Rectal smooth muscle tissue (tissue), 1 donor: ENCODE measurements around the gene SFMBT2.

Experiments
- H3K27ac ChIP-seq: one replicate; pipeline ENCODE4 v1.7.0; 2013; ENCODE audit warnings: low read depth, low read length, inconsistent platforms
- H3K27me3 ChIP-seq: one replicate; pipeline ENCODE4 v1.7.0; 2013; ENCODE audit warnings: low read length; ENCODE audit not compliant: control insufficient read depth, insufficient read depth
- H3K36me3 ChIP-seq: one replicate; pipeline ENCODE4 v1.7.0; 2013; ENCODE audit warnings: low read length; ENCODE audit not compliant: control insufficient read depth, insufficient read depth
- H3K4me1 ChIP-seq: one replicate; pipeline ENCODE4 v1.7.0; 2013; ENCODE audit warnings: low read length; ENCODE audit not compliant: control insufficient read depth, insufficient read depth
- H3K4me3 ChIP-seq: one replicate; pipeline ENCODE4 v1.7.0; 2013; ENCODE audit warnings: low read length
- H3K9ac ChIP-seq: one replicate; pipeline ENCODE4 v1.7.0; 2013; ENCODE audit warnings: low read length

Gene SFMBT2

GRCh38 chr10:7293378-7293920, 117.4 kb downstream of the SFMBT2 start:
- H3K4me1 ChIP-seq = no peaks in the 10 kb centered on the region
- H3K9ac ChIP-seq = no peak overlapping the region
- no peak overlapping the region for H3K27ac ChIP-seq
- no peak overlapping the region for H3K4me3 ChIP-seq
- no peaks in the 10 kb centered on the region for H3K27me3 ChIP-seq
- H3K36me3 ChIP-seq = no peaks in the 10 kb centered on the region

DNA sequence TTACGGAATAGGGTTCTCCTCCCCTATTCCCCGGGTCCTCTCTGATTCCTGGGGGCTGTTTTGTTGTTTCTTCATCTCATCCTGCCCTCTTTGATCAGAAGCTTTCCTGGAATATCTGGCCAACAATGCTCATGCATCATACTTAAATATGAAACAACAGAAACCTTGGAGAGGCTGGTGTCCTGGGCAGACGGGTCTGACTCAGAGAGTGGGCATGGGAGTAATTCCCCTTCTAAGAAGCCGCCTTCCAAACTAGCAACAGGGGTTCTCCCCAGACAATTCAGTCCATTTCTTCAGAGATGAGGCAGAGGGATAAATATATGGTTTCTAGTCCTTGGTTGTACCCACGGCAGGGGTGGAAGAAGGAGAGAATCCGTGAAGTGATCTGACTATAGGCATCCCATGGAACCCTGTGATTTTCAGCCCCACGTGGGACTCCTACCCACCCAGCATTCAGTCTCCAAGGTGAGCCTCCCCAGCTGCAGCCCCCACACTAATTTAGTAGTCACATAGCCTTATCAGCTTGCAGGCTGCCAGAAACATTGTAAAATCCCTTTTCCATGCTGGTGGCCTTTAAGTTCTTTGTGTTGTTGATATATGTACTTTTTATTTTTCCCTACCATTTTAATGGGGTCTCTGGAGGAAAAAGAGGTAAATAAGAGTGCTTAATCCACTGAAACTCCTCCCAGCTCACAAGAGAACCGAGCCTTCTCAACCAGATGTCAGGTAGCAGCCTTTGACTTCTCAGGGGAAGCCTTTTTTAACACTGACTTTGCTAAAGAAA, 119.2 kb downstream of the SFMBT2 start:
- Histone ChIP-seq H3K4me1 (no peaks in the 10 kb centered on the region), H3K9ac (no peak overlapping the region), H3K36me3 (no peaks in the 10 kb centered on the region), H3K4me3 (no peak overlapping the region), H3K27me3 (no peaks in the 10 kb centered on the region), H3K27ac (no peak overlapping the region)

DNA sequence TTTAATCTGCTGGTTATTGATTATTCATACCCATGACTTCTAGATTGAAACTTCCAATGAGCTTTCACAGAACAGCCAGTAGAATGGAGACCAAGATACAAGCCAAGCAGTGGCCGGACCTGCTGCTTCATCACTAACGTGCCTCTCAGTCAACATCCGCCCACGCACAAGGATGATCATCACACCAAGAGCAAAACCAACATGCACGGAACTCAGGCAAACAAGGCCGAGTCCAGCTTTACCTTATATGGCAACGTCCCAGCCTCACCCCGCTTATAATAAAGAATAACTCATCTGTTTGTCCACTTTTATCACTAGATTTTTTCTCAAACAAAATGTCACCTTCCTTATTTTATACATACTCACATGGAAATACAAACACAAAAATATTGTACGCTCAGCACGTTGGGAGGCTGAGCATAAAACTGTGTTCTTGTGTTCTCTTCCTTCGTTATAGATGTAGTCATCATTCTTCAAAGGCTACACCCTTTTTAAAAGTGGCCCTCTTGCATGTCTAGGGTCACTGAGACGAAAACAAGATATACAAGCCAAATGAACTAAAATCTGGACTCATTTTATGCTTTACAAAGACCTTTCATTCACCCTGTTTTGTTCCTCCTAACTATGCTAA, 122.7 kb downstream of the SFMBT2 start:
- Histone ChIP-seq H3K9ac (no peak overlapping the region), H3K27ac (no peak overlapping the region), H3K27me3 (no peaks in the 10 kb centered on the region), H3K36me3 (no peaks in the 10 kb centered on the region), H3K4me3 (no peak overlapping the region), H3K4me1 (no peaks in the 10 kb centered on the region)

DNA sequence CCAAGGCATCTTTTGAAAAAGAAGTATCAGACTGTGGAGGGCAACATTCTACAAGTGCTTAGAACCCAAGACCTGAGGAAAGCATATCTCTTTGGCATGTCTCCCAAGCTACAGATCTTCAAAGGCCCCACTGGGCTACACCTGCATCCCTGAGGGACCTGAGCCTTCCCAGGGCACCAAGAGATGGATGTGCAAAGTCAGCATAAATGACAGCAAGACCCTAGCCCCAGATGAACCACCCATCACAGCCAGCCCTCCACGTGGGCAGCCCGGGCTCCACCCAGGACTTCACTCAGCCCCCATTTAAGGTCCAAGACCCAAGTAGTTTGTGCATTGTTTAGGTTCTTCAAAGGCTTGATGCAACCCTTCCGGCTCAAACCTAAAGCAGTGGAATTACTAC, 123.5 kb downstream of the SFMBT2 start:
- no peaks in the 10 kb centered on the region for H3K36me3 ChIP-seq
- H3K4me3 ChIP-seq = no peak overlapping the region
- no peak overlapping the region for H3K9ac ChIP-seq
- H3K27ac ChIP-seq = no peak overlapping the region
- no peaks in the 10 kb centered on the region for H3K27me3 ChIP-seq
- H3K4me1 ChIP-seq = no peaks in the 10 kb centered on the region

GRCh38 chr10:7285522-7286322, 125.1 kb downstream of the SFMBT2 start:
- no peaks in the 10 kb centered on the region for H3K27me3 ChIP-seq
- H3K9ac ChIP-seq = no peak overlapping the region
- H3K4me3 ChIP-seq = no peak overlapping the region
- no peak overlapping the region for H3K27ac ChIP-seq
- H3K36me3 ChIP-seq = no peaks in the 10 kb centered on the region
- no peaks in the 10 kb centered on the region for H3K4me1 ChIP-seq

DNA sequence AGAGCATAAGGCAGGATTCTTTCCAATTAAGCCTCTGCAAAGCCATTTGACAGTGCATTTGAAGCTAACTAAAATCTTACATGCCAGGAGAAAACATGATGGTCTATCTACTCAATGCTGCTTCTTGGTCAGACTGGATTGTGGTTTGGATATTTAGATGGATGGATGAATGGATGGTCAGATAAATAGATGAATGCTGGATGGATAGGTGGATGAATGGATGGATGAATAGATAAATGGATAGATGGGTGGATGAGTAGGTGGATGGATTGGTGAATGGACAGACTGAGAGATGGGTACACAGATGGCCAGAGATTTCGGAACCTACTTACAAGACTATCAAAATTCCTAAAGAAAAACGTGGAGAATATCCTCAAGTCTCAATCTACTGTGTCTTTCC, 127.6 kb downstream of the SFMBT2 start:
- Histone ChIP-seq H3K9ac (no peak overlapping the region), H3K4me1 (no peaks in the 10 kb centered on the region), H3K36me3 (no peaks in the 10 kb centered on the region), H3K27me3 (no peaks in the 10 kb centered on the region), H3K27ac (no peak overlapping the region), H3K4me3 (no peak overlapping the region)

- H3K4me3 ChIP-seq = no peak overlapping the region
- H3K36me3 ChIP-seq = no peaks in the 10 kb centered on the region
- H3K9ac ChIP-seq = no peak overlapping the region
- no peaks in the 10 kb centered on the region for H3K27me3 ChIP-seq
- H3K27ac ChIP-seq = no peak overlapping the region
- H3K4me1 ChIP-seq = no peaks in the 10 kb centered on the region
These were observed 128.4 kb downstream of the SFMBT2 start for GRCh38 chr10:7282457-7282856.

DNA sequence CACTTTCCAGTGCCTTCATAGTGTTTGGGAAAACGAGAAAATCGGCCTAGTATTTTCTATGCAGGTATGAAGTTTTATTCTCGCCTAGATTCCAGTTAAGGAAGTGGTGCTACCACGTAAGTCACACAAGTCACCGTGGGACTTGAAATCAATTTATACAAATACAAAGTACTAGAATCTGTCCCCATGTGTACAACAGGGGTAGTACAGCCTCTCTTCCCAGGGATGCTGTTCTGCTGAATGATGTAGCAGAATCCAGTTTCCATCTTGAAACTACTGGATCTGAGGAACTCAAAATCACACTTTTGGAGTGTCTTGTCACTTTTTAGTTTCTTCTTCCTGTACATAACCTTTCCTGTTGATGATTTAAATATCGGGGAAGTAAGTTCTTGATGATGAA, 129.4 kb downstream of the SFMBT2 start:
- no peak overlapping the region for H3K27ac ChIP-seq
- no peaks in the 10 kb centered on the region for H3K4me1 ChIP-seq
- H3K36me3 ChIP-seq = no peaks in the 10 kb centered on the region
- no peak overlapping the region for H3K4me3 ChIP-seq
- H3K27me3 ChIP-seq = no peaks in the 10 kb centered on the region
- H3K9ac ChIP-seq = no peak overlapping the region

GRCh38 chr10:7279303-7279702, 131.5 kb downstream of the SFMBT2 start:
- Histone ChIP-seq H3K27ac (no peak overlapping the region), H3K4me3 (no peak overlapping the region), H3K36me3 (no peaks in the 10 kb centered on the region), H3K4me1 (no peaks in the 10 kb centered on the region), H3K27me3 (no peaks in the 10 kb centered on the region), H3K9ac (no peak overlapping the region)

- no peaks in the 10 kb centered on the region for H3K27me3 ChIP-seq
- H3K27ac ChIP-seq = no peak overlapping the region
- no peak overlapping the region for H3K9ac ChIP-seq
- H3K4me3 ChIP-seq = no peak overlapping the region
- H3K36me3 ChIP-seq = no peaks in the 10 kb centered on the region
- H3K4me1 ChIP-seq = no peaks in the 10 kb centered on the region
These were observed 133.0 kb downstream of the SFMBT2 start for GRCh38 chr10:7277867-7278266.

- H3K4me1 ChIP-seq = no peaks in the 10 kb centered on the region
- H3K27ac ChIP-seq = no peak overlapping the region
- H3K36me3 ChIP-seq = no peaks in the 10 kb centered on the region
- H3K27me3 ChIP-seq = no peaks in the 10 kb centered on the region
- no peak overlapping the region for H3K4me3 ChIP-seq
- H3K9ac ChIP-seq = no peak overlapping the region
These were observed 133.4 kb downstream of the SFMBT2 start for GRCh38 chr10:7277432-7277831.

DNA sequence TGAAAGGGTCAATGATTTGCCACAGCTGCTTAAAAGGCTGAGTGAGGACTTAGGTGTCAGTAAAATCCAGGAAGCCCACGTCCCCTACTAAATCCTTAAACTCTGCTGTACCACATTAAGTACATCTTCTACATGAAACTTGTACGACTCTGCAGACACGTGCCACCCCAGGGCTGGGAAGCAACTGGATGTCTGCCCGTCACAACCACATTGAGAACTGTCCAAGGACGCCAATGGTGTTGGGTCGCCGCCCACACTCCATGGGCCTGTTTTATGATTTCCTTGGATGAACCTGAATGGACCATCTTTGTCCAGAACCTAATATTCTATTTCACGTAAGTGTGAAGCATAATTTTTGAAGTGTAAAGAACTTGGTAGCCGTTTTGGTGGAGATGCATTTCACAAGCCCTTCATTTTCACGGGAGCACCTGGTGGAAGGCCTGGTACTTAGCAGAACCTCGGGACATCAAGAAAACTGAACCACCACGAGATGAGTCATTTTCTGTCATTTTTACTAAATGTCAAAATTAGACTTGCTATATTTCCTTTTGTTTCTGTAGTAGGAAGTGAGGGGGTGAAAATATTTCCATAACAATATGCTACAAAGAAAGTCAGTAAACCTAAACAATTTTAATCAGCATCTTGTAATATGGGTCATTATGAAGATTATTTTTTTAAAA, 134.9 kb downstream of the SFMBT2 start:
- no peak overlapping the region for H3K9ac ChIP-seq
- no peak overlapping the region for H3K4me3 ChIP-seq
- H3K27ac ChIP-seq = no peak overlapping the region
- no peaks in the 10 kb centered on the region for H3K36me3 ChIP-seq
- no peaks in the 10 kb centered on the region for H3K27me3 ChIP-seq
- no peaks in the 10 kb centered on the region for H3K4me1 ChIP-seq
